SK-N-SH treated with all-trans-retinoic acid at 6 μM for 48 hours (cell line): Measurements from ENCODE around the gene KRT81.

Experiments used
- ATAC-seq: fragments of 200-7000 bp; cut with Tn5 transposase; 3 replicates; pipeline ENCODE4 v1.9.1; 2020; ENCODE audit warnings: mild to moderate bottlenecking, moderate library complexity
- BACH2 ChIP-seq: fragments of 250-450 bp; sonication (Bioruptor Pico); IDR thresholded peaks from 2 replicates; pipeline ENCODE4 v1.9.0; 2021; ENCODE audit warnings: mild to moderate bottlenecking, borderline replicate concordance
- ESRRG ChIP-seq: fragments of 250-450 bp; sonication (Bioruptor Pico); IDR thresholded peaks from 2 replicates; pipeline ENCODE4 v1.6.1; 2021; ENCODE audit warnings: mild to moderate bottlenecking
- OSR1 ChIP-seq: fragments of 250-450 bp; sonication (Bioruptor Pico); IDR thresholded peaks from 2 replicates; pipeline ENCODE4 v1.8.0; 2022; ENCODE audit warnings: moderate library complexity, mild to moderate bottlenecking, inconsistent platforms
- PPARA ChIP-seq: fragments of 250-450 bp; sonication (Bioruptor Pico); IDR thresholded peaks from 2 replicates; pipeline ENCODE4 v1.5.0; 2020; ENCODE audit warnings: mild to moderate bottlenecking, borderline replicate concordance
- TCF4 ChIP-seq: fragments of 250-450 bp; sonication (Bioruptor Pico); IDR thresholded peaks from 2 replicates; pipeline ENCODE4 v1.8.0; 2021; ENCODE audit warnings: mild to moderate bottlenecking, moderate library complexity, borderline replicate concordance
- TOX ChIP-seq: fragments of 250-450 bp; sonication (Bioruptor Pico); IDR thresholded peaks from 2 replicates; pipeline ENCODE4 v1.8.0; 2021; ENCODE audit warnings: mild to moderate bottlenecking, moderate library complexity, borderline replicate concordance
- ZC3H10 ChIP-seq: fragments of 250-450 bp; sonication (Bioruptor Pico); IDR thresholded peaks from 2 replicates; pipeline ENCODE4 v1.5.1; 2021; ENCODE audit warnings: mild to moderate bottlenecking, moderate library complexity
- ZNF565 ChIP-seq: fragments of 450-650 bp; formaldehyde crosslinking; conservative IDR thresholded peaks from 2 replicates; pipeline ENCODE4 v1.5.0; 2020; ENCODE audit warnings: low read depth, mild to moderate bottlenecking, moderate library complexity
- TF ChIP-seq, protein P1 (sequence below): fragments of 250-450 bp; sonication (Bioruptor Pico); IDR thresholded peaks from 2 replicates; pipeline ENCODE4 v1.5.1; 2020; ENCODE audit warnings: low read depth, mild to moderate bottlenecking, moderate library complexity
- TF ChIP-seq, protein P2 (sequence below): fragments of 250-450 bp; sonication (Bioruptor Pico); IDR thresholded peaks from 2 replicates; pipeline ENCODE4 v1.5.1; 2021; ENCODE audit warnings: mild to moderate bottlenecking, moderate library complexity
- TF ChIP-seq, protein P3 (sequence below): fragments of 250-450 bp; sonication (Bioruptor Pico); IDR thresholded peaks from 2 replicates; pipeline ENCODE4 v1.5.0; 2020; ENCODE audit warnings: mild to moderate bottlenecking, moderate library complexity
- TF ChIP-seq, protein P4 (sequence below): fragments of 250-450 bp; sonication (Bioruptor Pico); IDR thresholded peaks from 2 replicates; pipeline ENCODE4 v1.8.0; 2020; ENCODE audit warnings: mild to moderate bottlenecking, moderate library complexity, borderline replicate concordance

Gene KRT81

DNA sequence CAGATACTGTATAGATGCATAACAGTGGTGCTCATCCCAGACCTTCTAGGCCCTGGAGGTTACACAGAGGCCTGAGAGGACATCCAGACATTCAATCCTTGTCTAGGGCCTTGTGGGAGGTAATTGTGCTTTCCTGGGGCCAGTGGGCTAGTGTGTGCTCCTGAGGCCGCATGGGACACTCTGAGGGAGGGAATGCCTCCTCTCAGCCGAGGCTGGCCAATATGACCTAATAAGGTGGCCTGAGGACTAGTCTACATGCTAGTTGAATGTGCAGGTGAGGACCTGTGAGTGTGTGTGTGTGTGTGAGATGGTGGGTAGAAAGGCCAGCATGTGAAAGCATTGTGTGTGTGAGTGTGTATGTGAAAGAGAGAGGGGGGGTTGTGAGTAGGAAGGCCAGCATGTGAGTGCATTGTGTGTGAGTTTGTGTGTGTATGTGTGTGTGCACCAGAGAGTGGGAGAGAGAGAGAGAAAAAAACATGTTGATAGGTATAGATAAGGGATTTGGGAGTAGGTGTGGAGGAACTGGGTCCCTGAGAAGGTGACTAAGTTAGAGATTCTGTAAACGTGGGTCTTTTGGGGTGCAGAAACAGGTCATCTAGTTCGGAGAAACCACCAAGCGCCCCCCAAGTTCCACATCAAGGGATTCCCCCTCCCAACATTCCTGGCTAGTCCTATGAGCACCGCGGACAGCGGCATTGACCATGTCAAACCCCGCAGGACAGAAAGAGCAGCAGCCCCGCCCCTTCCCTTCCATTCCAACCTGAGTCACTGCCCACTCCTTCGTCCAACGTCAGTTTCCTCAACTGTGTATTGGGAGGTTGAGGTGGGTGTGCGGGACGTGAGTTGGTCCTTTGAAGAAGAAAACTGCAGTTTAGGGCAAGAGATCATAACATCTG lies 9.7 kb upstream of the KRT81 start:
- no peak for ATAC-seq
- TF ChIP-seq OSR1 (CRISPR knock-in tag) (no peak), ZC3H10 (CRISPR knock-in tag) (no peak), BACH2 (CRISPR knock-in tag) (no peak), TOX (no peak), ZNF565 (no peak)
- TF ChIP-seq, protein P1, sequence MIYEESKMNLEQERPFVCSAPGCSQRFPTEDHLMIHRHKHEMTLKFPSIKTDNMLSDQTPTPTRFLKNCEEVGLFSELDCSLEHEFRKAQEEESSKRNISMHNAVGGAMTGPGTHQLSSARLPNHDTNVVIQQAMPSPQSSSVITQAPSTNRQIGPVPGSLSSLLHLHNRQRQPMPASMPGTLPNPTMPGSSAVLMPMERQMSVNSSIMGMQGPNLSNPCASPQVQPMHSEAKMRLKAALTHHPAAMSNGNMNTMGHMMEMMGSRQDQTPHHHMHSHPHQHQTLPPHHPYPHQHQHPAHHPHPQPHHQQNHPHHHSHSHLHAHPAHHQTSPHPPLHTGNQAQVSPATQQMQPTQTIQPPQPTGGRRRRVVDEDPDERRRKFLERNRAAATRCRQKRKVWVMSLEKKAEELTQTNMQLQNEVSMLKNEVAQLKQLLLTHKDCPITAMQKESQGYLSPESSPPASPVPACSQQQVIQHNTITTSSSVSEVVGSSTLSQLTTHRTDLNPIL, result no peak
- TF ChIP-seq, protein P2, sequence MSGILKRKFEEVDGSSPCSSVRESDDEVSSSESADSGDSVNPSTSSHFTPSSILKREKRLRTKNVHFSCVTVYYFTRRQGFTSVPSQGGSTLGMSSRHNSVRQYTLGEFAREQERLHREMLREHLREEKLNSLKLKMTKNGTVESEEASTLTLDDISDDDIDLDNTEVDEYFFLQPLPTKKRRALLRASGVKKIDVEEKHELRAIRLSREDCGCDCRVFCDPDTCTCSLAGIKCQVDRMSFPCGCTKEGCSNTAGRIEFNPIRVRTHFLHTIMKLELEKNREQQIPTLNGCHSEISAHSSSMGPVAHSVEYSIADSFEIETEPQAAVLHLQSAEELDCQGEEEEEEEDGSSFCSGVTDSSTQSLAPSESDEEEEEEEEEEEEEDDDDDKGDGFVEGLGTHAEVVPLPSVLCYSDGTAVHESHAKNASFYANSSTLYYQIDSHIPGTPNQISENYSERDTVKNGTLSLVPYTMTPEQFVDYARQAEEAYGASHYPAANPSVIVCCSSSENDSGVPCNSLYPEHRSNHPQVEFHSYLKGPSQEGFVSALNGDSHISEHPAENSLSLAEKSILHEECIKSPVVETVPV, result no peak
- TF ChIP-seq, protein P3, sequence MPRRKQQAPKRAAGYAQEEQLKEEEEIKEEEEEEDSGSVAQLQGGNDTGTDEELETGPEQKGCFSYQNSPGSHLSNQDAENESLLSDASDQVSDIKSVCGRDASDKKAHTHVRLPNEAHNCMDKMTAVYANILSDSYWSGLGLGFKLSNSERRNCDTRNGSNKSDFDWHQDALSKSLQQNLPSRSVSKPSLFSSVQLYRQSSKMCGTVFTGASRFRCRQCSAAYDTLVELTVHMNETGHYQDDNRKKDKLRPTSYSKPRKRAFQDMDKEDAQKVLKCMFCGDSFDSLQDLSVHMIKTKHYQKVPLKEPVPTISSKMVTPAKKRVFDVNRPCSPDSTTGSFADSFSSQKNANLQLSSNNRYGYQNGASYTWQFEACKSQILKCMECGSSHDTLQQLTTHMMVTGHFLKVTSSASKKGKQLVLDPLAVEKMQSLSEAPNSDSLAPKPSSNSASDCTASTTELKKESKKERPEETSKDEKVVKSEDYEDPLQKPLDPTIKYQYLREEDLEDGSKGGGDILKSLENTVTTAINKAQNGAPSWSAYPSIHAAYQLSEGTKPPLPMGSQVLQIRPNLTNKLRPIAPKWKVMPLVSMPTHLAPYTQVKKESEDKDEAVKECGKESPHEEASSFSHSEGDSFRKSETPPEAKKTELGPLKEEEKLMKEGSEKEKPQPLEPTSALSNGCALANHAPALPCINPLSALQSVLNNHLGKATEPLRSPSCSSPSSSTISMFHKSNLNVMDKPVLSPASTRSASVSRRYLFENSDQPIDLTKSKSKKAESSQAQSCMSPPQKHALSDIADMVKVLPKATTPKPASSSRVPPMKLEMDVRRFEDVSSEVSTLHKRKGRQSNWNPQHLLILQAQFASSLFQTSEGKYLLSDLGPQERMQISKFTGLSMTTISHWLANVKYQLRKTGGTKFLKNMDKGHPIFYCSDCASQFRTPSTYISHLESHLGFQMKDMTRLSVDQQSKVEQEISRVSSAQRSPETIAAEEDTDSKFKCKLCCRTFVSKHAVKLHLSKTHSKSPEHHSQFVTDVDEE, result no peak
- TF ChIP-seq, protein P4, sequence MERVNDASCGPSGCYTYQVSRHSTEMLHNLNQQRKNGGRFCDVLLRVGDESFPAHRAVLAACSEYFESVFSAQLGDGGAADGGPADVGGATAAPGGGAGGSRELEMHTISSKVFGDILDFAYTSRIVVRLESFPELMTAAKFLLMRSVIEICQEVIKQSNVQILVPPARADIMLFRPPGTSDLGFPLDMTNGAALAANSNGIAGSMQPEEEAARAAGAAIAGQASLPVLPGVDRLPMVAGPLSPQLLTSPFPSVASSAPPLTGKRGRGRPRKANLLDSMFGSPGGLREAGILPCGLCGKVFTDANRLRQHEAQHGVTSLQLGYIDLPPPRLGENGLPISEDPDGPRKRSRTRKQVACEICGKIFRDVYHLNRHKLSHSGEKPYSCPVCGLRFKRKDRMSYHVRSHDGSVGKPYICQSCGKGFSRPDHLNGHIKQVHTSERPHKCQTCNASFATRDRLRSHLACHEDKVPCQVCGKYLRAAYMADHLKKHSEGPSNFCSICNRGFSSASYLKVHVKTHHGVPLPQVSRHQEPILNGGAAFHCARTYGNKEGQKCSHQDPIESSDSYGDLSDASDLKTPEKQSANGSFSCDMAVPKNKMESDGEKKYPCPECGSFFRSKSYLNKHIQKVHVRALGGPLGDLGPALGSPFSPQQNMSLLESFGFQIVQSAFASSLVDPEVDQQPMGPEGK (CRISPR knock-in tag), result no peak

DNA sequence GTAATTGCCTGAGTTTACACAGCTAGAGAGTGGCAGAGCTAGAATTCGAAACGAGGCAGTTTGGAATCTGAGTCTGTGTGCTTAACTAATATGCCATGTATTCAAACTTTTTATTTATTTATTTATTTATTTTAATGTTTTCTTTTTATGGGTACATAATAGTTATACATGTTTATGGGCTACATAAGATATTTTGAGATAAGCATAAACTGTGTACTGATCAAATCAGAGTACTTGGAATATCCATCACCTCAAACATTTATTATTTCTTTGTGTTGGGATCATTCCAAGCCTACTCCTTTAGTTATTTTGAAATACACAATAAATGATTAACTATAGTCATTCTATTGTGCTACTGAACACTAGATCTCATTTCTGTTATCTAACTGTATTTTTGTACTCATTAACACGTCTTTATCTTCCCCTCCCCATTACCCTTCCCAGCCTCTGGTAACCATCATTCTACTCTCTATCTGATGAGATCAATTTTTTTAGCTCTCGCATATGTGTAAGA lies 7.4 kb upstream of the KRT81 start:
- no peak for ATAC-seq
- TF ChIP-seq, protein P3, result no peak
- TF ChIP-seq, protein P1, result no peak
- TF ChIP-seq TCF4 (CRISPR knock-in tag) (no peak), ESRRG (CRISPR knock-in tag) (no peak), PPARA (CRISPR knock-in tag) (no peak)
- TF ChIP-seq, protein P2, result no peak
